GM12892 (cell line): ENCODE data around the gene RGL4.
"Not testable (repeated sequence)": the region's sequence is repeated elsewhere in the genome, so short reads cannot be mapped to it uniquely, and the experiment has no call there.

Source experiments
- DNase-seq: peaks from one replicate; pipeline ENCODE4 v3.0.0; 2011; ENCODE audit not compliant: insufficient read length
- FAIRE-seq: peaks from 2 replicates; lab custom pipeline; 2011; peaks lifted over from hg19 to GRCh38; lab: Jason Lieb, UNC
- POLR2A ChIP-seq: IDR thresholded peaks from 2 replicates; pipeline ENCODE4 v1.6.1; 2011; ENCODE audit warnings: low read depth, low read length, control low read depth
- POLR2AphosphoS5 ChIP-seq: IDR thresholded peaks from 2 replicates; pipeline ENCODE4 v1.6.1; 2011; ENCODE audit warnings: low read depth, low read length, control low read depth
- TAF1 ChIP-seq: IDR thresholded peaks from 2 replicates; pipeline ENCODE4 v1.6.1; 2011; ENCODE audit warnings: low read depth, mild to moderate bottlenecking, control low read depth, low read length, borderline replicate concordance

Gene RGL4

GRCh38 chr22:23709107-23709506 lies 18.3 kb downstream of the RGL4 start:
- no peak for FAIRE-seq
- no peak for TF ChIP-seq TAF1
- TF ChIP-seq POLR2AphosphoS5, result no peak
- no peak for TF ChIP-seq POLR2A
- DNase-seq, result no peak

GRCh38 chr22:23712256-23712655 lies 21.4 kb downstream of the RGL4 start:
- TF ChIP-seq POLR2AphosphoS5 (no peak), POLR2A (no peak), TAF1 (no peak)
- FAIRE-seq (no peak), DNase-seq (no peak)

GRCh38 chr22:23713696-23714595 lies 23.1 kb downstream of the RGL4 start:
- DNase-seq (no peak), FAIRE-seq (no peak)
- TF ChIP-seq POLR2AphosphoS5, result no peak
- TF ChIP-seq TAF1, result no peak
- TF ChIP-seq POLR2A, result no peak

- DNase-seq, result no peak
- no peak for TF ChIP-seq POLR2A
- no peak for TF ChIP-seq POLR2AphosphoS5
- TF ChIP-seq TAF1, result no peak
- FAIRE-seq, result peak; percentile 9
Measured at GRCh38 chr22:23714596-23715578, 24.1 kb downstream of the RGL4 start.

GRCh38 chr22:23715806-23716375 lies 25.1 kb downstream of the RGL4 start:
- FAIRE-seq, result peak; percentile 75
- no peak for DNase-seq

GRCh38 chr22:23716811-23717801 lies 26.3 kb downstream of the RGL4 start:
- TF ChIP-seq TAF1 (peak; percentile 43; the same call in 1 of the 2 replicates), POLR2AphosphoS5 (peak; percentile 93), POLR2A (peak; percentile 94)
- peak; percentile 100 for FAIRE-seq
- DNase-seq, result peak; percentile 99

More at GRCh38 chr22:23715806-23716375, 25.1 kb downstream of the RGL4 start:
- TF ChIP-seq POLR2A (no peak), POLR2AphosphoS5 (no peak)

- TF ChIP-seq POLR2AphosphoS5 (no peak), TAF1 (no peak), POLR2A (no peak)
- no peak for DNase-seq
- FAIRE-seq, result peak; percentile 65
Measured at GRCh38 chr22:23718371-23719165, 27.8 kb downstream of the RGL4 start.

GRCh38 chr22:23720855-23721254 lies 30.0 kb downstream of the RGL4 start:
- DNase-seq (no peak), FAIRE-seq (no peak)
- TF ChIP-seq POLR2AphosphoS5 (no peak), TAF1 (no peak), POLR2A (no peak)

- FAIRE-seq (no peak), DNase-seq (no peak)
- no peak for TF ChIP-seq POLR2A
Measured at GRCh38 chr22:23722160-23722559, 31.3 kb downstream of the RGL4 start.

GRCh38 chr22:23722724-23723123 lies 31.9 kb downstream of the RGL4 start:
- no peak for FAIRE-seq
- DNase-seq, result no peak

GRCh38 chr22:23728108-23728507 lies 37.3 kb downstream of the RGL4 start:
- not testable (repeated sequence) for FAIRE-seq, DNase-seq

More at GRCh38 chr22:23722724-23723123, 31.9 kb downstream of the RGL4 start:
- TF ChIP-seq POLR2A (no peak), TAF1 (no peak), POLR2AphosphoS5 (no peak)
